HG02943 (cell line): ENCODE data around the gene EEPD1.
"Not testable (repeated sequence)": the region's sequence is repeated elsewhere in the genome, so short reads cannot be mapped to it uniquely, and the experiment has no call there.

Source experiments
- ATAC-seq: cut with Tn5 transposase; IDR thresholded peaks from one replicate; pipeline ENCODE4 v1.9.1; 2021; ENCODE audit warnings: mild to moderate bottlenecking, low read depth, moderate library complexity; ENCODE audit not compliant: unreplicated experiment

The EEPD1 gene

DNA sequence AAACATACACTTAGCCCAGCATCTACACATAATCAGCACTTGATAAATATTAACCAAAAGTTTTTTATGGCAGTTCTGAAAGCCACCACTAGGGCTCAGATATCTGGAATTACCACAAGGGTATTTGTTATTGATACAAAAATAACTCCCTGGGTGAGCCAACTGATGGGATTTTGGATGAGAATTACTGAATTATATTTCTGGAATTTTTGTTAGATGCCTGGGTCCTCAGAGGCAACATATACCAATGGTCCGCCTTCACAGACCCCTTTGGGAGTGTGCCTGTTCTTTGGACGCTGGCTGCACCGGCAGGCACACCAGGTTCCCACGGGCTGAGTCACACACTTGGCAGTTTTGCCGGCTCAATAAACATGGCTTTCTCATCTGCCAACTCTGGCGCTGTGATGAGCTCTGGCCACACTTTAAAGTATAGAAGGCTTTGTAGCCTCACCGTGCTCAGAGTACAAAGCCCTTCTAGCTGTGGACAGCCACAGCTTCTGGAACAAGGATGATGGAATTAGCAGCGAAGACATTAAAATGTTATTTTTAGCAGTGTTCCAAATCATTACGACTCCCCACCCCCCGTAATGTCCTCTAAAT lies 24.5 kb upstream of the EEPD1 start:
- no peak for ATAC-seq

- no peak for ATAC-seq
These were observed 24.0 kb upstream of the EEPD1 start for GRCh38 chr7:36129048-36129534.

DNA sequence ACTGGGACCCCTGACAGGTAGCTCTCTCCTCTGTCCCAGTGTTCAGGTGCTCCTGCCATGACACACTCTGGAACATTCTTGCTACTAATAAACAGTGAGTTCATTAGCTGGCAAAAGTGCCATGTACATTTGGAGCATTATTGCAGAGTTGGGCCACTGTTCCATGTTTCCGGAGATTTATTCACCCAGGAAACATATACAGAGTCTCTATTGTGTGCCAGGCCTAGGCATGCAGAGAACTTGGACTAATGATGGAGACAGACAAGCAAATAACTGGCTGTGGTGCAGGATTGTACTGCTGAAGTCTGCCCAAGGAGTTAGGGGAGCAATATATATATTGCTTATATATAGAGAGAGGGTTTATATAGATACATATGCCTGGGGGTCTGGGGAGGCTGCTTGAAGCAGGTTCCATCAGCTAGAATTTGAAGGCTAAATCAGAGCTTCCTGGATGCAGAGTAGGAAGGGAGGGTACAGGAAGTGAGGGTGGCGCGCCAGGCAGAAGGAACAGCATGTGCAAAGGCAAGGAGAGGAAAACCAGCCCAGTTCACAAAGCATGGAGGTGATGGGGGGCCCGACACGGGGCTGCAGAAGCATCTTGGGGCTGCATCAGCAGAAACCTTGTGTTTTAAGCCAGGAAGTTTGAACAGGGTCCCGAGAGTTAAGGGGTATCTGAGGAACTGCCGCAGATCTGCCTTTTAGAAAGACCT lies 22.7 kb upstream of the EEPD1 start:
- ATAC-seq = no peak

DNA sequence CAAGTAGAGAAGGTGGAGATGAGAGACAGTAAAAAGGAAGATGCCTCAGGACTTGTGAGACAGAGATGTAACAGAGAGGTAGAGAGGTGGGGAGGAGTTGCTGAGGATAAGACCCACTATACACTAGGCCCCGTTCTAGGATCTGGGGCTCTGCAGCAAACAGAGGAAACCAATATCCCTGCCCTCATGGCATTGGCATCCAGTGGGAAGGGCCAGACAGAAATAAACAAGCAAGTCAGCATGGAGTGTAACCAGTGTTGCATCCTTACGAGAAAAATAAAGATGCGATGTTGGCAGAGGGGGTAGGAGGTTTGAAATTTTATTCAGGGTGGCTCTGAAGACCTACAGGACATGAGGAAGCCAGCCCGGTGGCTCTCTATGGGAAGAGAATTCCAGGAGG lies 22.0 kb upstream of the EEPD1 start:
- ATAC-seq = no peak

DNA sequence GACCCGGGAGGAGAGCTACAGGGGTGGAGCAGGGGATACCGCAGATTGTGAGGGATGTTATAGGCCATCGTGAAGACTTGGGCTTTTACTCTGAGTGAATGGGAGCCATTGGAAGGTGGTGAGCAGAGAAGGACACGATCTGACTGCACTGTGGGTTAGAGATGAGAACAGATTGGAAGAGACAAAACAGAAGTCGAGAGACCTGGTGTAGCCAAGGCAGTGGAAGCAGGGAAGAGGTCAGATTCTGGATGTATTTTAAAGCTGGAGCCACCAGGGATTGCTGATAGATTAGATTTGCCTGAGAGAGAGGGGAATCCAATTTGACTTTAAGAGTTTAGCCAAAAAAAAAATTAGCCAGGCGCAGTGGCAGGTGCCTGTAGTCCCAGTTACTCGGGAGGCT lies 21.6 kb upstream of the EEPD1 start:
- no peak for ATAC-seq

- ATAC-seq = no peak
These were observed 21.0 kb upstream of the EEPD1 start for GRCh38 chr7:36132012-36132411.

DNA sequence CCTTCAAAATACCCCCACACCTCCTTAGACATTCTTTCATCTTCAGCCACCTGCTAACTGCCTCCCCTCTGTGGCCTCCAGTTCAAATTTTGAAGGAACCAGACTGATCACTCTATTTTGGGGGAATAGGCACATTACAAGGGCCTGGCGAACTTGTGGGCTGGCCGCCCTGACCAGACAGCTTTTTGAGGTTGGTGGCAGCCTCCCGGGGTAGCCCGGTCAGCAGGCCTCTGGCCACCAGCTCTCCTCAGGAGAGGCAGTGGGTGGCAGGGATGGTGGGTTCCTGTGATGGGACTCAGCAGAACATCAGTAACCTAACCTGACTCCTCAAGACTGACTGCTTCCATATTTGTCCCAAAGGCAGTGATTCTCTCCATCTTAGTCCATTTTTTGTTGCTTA lies 17.4 kb upstream of the EEPD1 start:
- ATAC-seq = no peak

- no peak for ATAC-seq
These were observed 15.8 kb upstream of the EEPD1 start for GRCh38 chr7:36137258-36137657.

DNA sequence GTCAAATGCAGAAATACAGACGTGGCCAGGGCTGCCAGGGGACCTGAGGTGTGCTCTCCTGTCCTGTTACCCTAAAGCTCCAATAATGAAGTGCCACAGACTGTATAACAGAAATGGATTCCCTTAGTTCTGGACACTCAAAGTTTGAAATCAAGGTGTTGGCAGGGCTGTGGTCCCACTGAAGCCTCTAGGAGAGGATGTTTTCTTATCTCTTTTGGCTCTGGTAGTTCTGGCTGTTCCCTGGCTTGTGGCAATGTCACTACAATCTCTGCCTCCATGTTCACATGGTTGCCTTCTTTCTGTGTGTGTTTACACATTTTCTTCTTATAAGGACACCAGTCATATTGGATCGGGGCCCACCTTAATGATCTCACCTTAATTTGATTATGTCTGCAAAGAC lies 15.3 kb upstream of the EEPD1 start:
- ATAC-seq = no peak

- no peak for ATAC-seq
These were observed 14.8 kb upstream of the EEPD1 start for GRCh38 chr7:36138209-36138608.

DNA sequence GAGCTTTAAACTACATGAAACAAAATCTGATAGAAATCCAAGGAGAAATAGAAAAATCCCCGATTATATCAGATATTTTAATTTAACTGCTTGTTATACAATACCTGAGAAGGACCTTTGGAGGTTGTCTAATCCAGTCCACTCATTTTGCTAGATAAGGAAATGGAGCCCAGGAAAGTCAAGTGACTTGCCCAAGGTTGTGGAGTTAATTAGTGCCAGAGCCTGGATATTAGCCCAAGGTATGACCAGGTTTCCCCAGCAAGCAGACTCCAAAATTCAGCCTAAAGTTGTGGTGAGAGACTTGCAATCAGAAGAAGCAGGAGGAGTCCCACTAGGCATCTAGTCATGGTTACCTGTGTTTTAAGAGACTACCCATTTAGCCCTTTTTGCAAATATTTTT lies 11.7 kb upstream of the EEPD1 start:
- ATAC-seq = no peak

DNA sequence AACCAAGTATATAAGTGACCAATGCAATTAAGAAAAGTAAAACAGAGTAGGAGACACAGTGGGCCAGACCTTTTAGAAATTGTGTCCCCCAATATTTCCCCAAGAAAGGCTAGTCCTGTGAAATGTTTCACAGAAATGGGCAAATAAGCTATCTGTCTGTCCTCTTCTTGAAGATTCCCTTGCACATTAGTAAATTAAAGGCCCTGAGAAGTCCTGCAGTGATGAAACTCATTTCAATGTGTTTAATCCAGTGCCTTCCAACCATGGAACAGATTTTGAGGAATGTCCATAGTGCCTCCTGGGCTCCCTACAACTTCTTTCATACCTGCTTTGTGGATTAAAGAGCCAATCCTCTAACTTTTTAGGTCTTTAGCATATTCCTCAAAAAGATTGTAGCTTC lies 11.2 kb upstream of the EEPD1 start:
- ATAC-seq = no peak

- no peak for ATAC-seq
These were observed 8.9 kb upstream of the EEPD1 start for GRCh38 chr7:36144189-36144588.

- no peak for ATAC-seq
These were observed 7.4 kb upstream of the EEPD1 start for GRCh38 chr7:36145686-36146085.

GRCh38 chr7:36147361-36147760 lies 5.7 kb upstream of the EEPD1 start:
- ATAC-seq = no peak

DNA sequence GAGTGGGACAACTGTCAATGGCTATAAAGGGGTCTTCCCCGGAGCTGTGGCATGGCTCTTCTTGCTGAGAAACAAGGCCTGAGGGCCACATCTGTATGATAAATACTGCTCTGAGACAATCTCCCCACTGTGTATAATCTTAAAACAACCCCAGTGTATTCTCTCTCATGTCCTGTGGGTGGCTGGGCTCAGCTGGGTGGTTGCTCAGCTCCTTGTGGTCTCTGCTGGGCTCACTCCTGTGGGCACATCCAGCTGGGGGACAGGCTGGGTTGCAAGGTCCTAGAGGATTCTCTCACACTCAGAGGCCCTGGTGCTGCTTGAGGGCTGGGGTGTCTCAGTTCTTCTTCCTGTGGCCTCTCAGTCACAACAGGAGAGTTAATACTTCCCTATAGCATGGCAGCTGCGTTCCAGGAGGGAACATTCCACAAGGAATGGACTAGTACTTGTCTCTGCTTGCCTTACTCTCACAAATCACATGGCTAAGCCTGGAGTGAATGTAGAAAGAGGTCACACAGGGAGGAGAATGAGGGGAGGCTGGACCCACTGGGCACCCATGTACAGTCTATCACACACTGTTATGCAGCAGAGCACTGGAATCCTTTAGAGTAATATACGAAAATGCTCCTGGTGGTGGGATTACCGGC lies 4.5 kb upstream of the EEPD1 start:
- no peak for ATAC-seq

- not testable (repeated sequence) for ATAC-seq
These were observed 3.8 kb upstream of the EEPD1 start for GRCh38 chr7:36149240-36149639.

DNA sequence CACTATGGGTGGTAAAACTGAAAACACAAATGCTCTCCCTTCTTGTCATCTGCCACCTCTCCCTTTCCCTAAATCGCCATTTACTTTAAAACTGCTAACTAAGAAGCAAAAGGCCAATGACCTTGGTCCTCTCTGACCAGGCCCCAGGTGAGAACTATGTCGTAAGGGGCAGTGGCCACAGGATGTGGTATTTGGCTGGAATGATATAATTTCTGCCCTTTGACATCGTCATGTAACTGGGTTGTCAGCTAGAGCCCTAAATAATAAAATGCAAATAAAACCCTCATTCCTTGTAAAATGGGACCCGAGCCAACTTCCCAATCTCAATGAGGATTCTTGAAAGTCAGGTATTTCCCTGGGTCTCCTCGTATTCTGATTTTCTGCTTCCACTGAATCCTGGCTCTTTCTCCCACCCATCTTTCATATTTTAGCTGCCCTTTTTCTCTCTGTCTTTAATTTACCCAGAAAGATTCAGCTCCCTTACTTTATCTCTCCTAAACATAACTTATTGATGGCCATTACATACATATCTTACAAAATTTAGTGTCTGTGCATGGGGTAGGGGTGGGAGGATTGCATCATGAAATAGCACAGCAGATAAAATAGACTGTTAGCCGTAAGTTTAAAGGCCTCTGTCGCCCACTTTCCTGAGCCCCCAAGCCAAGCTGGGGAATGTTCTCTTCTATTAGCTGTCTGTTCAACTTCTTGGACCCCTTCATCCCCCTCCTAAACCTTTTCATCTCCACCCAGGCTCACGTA lies 3.2 kb upstream of the EEPD1 start:
- ATAC-seq = no peak

DNA sequence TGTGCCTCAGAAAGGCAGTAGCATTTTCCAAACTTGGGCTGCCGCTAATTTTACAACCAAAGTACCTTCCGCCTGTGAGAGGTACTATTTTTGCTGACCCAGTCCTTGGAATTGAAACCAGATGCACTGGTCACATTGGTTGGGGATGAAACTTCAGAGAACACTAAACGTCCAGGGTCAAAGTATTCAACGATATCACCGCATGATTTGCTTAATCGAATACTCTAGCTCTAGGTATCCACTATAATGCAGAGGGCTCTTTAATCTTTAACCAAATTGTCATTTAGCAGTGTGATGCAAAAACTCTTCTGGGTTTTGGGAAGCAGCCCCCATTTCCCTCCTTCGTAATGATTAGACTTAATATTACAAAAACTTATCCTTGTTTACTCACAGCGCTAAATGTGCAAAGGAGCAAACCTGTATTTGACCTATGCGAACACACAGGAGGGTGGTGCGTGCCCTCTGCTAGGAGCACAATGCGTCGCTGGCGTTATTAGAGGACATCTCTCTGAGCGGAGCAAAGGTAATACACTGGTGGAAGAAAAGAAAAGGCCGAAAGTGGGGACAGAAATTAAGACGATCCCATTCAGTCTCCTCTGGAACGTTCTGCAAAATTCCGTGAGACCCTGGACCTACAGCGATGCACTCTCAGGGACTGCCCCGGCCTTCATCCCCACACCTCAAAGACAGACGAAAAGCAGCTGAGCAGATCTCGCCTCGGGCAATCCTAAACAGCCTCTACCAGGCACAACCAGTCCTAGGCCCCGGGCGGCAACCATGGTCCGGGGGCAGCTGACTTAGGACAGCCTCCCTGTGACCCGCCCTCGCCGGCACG lies 916 bp upstream of the EEPD1 start:
- no peak for ATAC-seq

DNA sequence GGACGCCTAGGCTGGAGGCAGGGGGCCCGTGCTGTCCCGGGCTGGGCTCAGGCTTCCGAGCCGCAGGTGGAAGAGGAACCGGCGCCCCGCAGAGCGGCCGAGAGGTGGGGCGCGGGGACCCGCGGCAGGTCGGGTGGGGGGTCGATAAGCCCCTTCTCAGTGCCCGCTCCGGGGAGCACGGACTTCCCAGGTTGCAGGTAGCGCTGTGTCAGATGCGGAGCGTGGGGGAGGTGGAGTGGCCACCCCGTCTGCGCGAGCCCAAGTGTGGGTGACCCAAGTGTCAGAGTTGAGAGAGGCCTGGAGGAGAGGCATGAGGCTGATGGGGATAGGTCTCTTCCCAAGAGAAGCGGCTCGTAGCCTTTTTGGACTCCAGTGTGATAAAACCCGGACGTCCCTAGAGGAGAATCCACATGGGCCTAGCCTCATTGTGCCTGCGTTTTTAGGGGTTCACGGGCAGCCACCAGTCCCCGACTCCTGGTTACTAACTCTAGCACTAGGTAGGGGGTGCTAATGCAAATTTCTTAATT lies 580 bp downstream of the EEPD1 start:
- ATAC-seq = peak; percentile 3
